Stimulated activated CD4-positive, alpha-beta T cell treated with anti-CD3 and anti-CD28 coated beads, Interleukin-12 subunit alpha, Interleukin-12 subunit beta, amount 100 ng/mL, for 48 hours (primary cell): ENCODE measurements around the gene CYP20A1.
"Not testable (repeated sequence)": the region's sequence is repeated elsewhere in the genome, so short reads cannot be mapped to it uniquely, and the experiment has no call there.

Experiments used
- DNase-seq, 3 donors: peaks; one replicate each; pipeline ENCODE4 v3.0.0-alpha.2; 2020; ENCODE audit warnings: low read depth in 2 of 3, low spot score in 1 of 3

CYP20A1 gene

GRCh38 chr2:203280428-203281064 lies 41.7 kb downstream of the CYP20A1 start:
- DNase-seq: no peak

GRCh38 chr2:203282101-203282500 lies 43.3 kb downstream of the CYP20A1 start:
- no peak for DNase-seq

GRCh38 chr2:203286532-203286931 lies 47.7 kb downstream of the CYP20A1 start:
- no peak for DNase-seq

GRCh38 chr2:203301667-203302066 lies 62.8 kb downstream of the CYP20A1 start:
- no peak for DNase-seq

- not testable (repeated sequence) for DNase-seq
Measured at GRCh38 chr2:203302586-203302985, 63.8 kb downstream of the CYP20A1 start.

- DNase-seq: no peak
Measured at GRCh38 chr2:203310688-203311436, 72.0 kb downstream of the CYP20A1 start.

- DNase-seq: no peak
Measured at GRCh38 chr2:203326356-203326755, 87.5 kb downstream of the CYP20A1 start.

GRCh38 chr2:203327582-203327900 lies 88.7 kb downstream of the CYP20A1 start:
- DNase-seq: peak in 1 of 3 donors; percentile 3

GRCh38 chr2:203327901-203328759 lies 89.3 kb downstream of the CYP20A1 start, which contains the start of gene ABI2:
Gene ABI2 (plus strand): TSS chr2:203328394. CDS start chr2:203328515, 121 bp downstream.
- DNase-seq: peak; percentile 41 to 75 (median 52)

GRCh38 chr2:203328760-203329540 lies 90.1 kb downstream of the CYP20A1 start:
- peak; percentile 8 to 39 (median 27) for DNase-seq

GRCh38 chr2:203330434-203330833 lies 91.6 kb downstream of the CYP20A1 start:
- DNase-seq: no peak

GRCh38 chr2:203338322-203338721 lies 99.5 kb downstream of the CYP20A1 start:
- DNase-seq: no peak

- no peak for DNase-seq
Measured at GRCh38 chr2:203340791-203341487, 102.1 kb downstream of the CYP20A1 start.

GRCh38 chr2:203341741-203342310 lies 103.0 kb downstream of the CYP20A1 start:
- DNase-seq: no peak

- DNase-seq: not testable (repeated sequence)
Measured at GRCh38 chr2:203342374-203342773, 103.6 kb downstream of the CYP20A1 start.

- no peak for DNase-seq
Measured at GRCh38 chr2:203344667-203345066, 105.8 kb downstream of the CYP20A1 start.

- DNase-seq: no peak
Measured at GRCh38 chr2:203346612-203347011, 107.8 kb downstream of the CYP20A1 start.

- no peak for DNase-seq
Measured at GRCh38 chr2:203347375-203347774, 108.6 kb downstream of the CYP20A1 start.

- DNase-seq: no peak
Measured at GRCh38 chr2:203352604-203353255, 113.9 kb downstream of the CYP20A1 start.
